HG02678 (cell line): Measurements from ENCODE around the gene METAP2.

ENCODE experiments used
- ATAC-seq: cut with Tn5 transposase; IDR thresholded peaks from one replicate; pipeline ENCODE4 v1.9.1; 2021; ENCODE audit warnings: mild to moderate bottlenecking, moderate library complexity; ENCODE audit not compliant: unreplicated experiment

METAP2 gene

DNA sequence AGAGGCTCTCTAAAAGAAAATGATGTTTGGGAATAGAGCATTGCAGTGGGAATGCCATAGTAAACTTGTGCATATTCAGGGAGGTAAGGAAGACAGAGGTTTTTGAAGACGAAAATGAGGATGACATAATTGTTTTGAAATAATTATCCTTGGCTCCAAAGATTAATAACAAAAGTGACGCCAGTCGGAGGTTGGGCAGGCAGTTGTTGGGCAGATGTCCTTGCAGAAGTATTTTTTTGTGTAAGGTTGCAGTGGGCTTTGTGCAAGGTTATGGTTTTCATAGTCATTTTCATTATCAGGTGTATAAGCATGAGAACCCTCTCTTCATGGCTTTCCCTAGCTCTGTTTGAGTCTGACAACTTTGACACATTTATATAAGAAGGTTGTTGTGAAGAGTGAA, 35.3 kb downstream of the METAP2 start:
- no peak for ATAC-seq

DNA sequence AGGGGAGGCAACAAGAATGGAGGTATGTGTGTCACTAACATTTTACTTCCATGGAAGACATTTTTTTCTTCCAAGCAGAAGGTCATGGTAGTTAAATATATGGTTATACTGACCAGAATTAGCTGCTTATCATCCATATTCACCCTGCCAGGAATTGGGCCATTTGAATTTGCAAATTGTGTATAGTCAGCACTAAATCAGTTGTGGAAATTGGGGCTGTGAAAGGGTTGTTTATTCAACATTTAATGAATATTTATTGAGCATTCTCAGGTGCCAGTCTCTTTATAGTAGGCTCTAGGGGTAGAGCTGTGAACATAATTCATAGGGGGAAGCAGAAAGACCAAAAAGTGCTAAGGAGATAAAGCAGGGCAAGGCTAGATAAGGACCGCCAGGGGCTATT, 38.0 kb downstream of the METAP2 start:
- ATAC-seq, result no peak

DNA sequence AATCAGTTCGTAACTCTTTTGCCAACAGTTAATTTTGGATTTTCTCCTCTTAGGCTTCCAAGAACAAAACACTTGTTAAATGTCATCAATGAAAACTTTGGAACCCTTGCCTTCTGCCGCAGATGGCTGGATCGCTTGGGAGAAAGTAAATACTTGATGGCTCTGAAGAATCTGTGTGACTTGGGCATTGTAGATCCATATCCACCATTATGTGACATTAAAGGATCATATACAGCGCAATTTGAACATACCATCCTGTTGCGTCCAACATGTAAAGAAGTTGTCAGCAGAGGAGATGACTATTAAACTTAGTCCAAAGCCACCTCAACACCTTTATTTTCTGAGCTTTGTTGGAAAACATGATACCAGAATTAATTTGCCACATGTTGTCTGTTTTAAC, 39.6 kb downstream of the METAP2 start:
- no peak for ATAC-seq

DNA sequence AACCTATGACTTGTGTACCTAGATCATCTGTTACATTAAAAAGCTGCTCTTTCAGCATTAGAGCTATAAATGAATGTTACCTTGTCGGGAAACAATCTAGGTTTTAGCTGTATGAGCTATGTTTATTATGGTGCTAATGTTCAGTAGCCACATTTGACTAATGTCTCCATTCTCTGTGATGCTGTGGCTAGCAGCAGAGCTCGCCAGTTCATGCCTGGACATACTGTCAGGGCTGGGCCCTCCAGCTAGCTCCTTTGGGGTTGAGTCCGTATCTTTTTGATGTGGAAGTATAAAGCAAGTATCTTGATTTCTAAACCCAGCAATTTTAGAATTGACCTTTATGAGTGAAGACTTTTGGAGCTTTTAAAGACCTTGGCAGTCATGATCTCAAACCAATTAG, 41.2 kb downstream of the METAP2 start:
- no peak for ATAC-seq

DNA sequence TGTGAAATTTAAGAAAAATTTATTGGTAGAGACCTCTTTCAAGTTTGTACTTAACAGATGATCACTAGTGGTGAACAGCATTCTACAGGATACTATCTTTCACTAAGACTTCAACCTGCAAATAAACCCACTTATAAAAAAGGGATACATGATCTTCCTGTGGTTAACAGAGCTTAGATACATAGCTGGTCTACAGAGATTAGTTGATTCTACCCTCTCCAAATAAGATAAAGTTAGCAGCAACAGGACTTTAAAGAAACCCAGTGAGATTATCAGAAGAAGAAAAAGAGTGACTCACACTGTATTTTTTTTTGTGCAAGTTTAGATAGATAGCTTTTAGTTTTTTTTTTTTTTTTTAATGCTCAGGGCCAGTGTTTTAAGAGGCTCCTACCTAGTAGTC, 42.8 kb downstream of the METAP2 start:
- ATAC-seq, result no peak

DNA sequence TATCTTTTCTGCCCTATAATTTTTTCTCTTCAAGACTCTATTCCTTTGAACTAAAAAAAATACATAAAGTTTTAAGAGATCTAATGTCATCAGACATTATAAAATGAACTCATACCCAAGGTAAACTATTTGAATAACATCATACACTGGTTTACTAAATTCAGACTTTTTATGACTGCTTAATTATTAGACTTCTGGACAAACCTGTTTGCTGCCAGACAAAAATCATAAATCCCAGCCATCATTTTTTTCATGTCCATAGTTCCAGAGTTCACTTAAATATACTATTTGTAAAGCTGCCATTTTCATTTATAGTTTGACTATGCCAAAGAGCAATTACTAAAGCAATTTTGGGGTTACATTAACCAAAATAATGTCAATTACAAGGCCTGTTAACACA, 43.3 kb downstream of the METAP2 start:
- no peak for ATAC-seq

DNA sequence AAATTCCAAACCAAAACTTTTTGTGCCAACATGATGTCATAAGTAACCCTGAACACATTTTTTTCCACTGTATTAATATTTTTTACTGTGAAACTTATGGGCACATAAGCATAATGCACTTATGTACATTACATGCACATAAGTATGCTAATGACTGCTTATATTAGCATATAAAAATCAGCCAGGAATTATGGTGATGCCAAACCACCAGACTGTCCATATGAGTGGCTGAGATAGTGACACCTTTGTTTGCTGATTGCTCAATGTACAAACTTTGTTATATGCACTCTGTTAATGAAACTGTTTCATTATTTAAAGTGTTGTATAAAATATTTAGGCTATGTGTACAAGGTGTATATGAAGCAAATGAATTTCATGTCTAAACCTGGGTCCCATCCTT, 45.0 kb downstream of the METAP2 start:
- ATAC-seq, result no peak

DNA sequence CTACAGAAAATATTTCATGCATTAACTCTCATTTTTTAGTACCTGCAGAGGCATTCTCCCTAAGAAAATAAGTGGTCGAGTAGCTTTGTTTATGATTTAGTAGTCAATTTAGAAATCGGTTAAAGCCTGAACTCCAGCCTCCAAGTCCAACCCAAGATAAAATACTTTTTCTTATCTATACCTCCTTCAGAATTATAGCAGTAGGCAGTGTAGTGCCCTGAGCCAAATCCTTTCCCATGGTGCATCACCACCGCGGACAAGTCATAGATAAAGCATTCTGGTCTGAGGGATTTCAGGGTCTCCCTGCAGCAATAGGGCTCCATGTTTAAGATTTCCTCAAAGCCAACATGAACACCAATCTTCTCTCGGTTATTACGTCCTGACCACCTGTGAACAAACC, 46.9 kb downstream of the METAP2 start:
- no peak for ATAC-seq

DNA sequence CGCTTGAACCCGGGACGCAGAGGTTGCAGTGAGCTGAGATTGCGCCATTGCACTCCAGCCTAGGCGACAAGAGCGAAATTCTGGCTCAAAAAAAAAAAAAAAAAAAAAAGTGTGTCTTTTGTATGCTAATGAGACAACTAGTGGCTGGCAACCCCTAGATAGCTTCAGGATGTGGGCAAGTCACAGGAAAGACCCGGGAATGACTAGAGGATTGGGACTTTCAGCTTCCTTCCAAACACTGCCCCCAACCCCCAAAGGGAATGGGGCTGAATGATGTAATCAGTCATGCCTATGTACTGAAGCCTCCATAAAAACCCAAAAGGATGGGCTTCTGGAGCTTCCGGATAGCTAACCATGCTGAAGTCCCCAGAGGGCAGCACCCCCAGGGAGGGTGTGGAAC, 48.7 kb downstream of the METAP2 start:
- no peak for ATAC-seq

DNA sequence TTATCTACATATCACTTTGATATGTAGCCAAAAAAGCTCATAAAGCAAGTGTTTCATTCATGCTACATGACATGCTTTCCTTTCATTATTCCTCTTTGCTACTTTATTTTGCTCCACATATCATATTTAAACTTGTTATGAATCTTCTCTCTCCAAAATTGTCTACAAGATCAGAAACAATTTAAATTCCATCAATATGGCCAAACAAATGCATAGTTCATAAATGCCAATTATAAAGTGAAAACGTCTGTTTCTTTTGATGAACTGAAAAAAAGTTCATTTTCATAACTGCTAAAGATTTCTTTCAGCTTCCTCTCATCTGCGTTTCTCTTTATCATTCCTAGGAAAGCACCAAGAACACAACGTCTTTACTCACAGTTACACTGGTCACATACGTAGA, 54.5 kb downstream of the METAP2 start:
- ATAC-seq, result no peak

DNA sequence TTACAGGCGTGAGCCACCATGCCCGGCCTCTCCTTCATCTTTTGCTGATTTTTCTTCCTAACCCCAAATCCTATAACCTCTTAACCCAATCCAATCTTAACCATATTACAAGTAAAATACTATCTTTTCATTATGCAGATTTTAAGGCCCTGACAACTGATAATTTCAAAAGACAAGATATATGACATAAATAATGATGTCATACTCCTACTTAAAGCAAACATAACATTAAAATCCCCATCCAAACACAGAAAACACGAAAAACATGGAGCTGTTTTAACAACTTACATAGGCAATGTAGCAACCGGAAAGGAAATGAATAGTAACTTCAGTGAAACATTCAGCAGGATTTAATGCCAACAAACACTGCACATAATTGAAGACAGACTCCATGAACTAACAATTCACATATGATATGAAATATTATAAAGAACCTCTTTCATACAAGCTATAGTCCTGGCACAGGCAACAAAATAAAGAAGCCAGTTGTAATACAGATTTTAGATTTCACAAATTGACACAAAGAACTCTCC, 55.8 kb downstream of the METAP2 start:
- no peak for ATAC-seq

DNA sequence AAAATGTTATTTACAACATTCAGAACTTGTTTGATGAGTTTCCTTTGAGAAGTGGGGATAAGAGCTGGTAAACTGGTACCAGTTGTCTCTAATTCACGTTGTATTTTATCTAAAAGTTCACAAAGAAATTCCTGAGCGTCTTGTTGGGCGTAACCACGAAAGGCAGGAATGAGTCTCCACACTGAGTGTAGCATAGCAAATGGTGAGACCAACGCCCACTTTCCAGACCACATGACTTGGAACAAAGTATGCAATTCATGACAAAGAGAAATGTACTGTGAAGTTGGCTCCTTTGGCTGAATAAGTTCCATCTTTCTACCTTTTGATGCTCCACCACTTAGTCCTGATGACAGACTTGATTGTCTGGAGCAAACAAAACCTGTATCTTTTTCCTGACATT, 58.9 kb downstream of the METAP2 start:
- no peak for ATAC-seq

DNA sequence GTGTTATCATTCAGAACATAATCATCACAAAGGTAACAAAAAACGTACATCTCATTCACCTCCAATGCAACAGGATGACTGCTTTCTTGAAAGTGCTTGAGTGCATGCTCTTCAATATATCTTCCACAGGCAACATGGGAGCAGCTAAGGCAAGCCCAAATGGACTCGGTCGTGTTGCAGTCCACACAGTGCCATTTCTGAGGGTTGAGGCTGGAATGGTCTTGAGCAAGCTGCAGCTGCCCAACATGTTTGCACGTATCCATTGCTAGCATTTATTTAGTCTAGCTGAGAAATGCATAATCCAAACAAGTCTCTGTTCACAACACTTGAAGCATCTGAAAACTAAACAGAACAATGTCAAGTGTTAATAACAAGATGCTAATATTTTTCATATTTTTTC, 60.0 kb downstream of the METAP2 start:
- no peak for ATAC-seq

DNA sequence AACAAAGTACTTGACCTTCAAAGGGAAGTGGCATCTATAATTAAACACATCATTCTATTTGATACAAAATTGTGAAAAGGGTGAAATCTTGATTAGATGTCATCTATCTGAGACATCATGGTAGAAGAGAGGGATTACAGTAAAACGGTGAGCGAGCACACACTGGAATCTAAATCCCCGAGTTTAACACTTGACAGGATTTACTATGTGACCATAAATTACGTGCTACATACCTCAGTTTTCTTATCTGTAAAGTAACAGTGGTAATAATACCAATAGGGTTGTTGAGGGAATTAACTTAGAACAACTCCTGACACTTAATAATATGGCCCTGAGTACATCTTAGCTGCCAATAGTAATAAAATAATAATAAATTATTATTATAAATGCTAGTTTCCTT, 64.1 kb downstream of the METAP2 start:
- no peak for ATAC-seq

DNA sequence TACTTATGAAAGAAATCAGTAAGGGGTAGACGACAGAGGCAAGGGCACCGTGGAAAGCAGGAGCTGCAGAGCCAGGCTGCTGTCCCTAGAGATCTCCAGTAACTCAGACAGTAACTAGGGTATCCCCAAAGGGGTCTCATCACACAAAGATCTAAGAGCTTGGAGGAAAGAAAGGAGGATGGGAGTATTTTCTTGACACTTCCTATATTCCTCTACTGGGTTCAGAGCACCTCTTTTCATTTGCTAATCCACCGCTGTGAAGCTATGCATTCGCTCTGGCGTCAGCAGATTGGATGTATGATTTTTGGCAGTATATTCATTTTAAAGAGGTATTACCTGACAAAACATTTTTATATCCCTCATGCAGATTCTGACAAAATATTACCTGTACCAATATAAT, 64.7 kb downstream of the METAP2 start:
- ATAC-seq, result no peak

DNA sequence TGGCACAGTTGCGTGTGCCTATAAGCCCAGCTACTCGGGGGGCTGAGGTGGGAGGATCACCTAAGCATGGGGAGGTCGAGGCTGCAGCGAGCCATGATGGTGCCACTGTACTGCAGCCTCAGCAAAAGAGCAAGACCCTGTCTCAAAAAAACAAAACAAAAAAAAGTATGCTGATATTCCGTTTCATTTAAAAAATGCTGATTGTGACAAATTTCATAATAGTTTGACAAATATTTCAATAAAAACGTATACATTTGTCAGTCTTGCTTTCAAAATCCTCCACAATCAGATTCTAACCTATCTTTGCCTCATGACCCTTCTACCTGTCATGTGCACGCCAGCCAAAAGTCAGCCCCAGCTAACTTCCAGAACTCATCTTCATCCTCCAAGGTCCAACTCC, 67.5 kb downstream of the METAP2 start:
- no peak for ATAC-seq

DNA sequence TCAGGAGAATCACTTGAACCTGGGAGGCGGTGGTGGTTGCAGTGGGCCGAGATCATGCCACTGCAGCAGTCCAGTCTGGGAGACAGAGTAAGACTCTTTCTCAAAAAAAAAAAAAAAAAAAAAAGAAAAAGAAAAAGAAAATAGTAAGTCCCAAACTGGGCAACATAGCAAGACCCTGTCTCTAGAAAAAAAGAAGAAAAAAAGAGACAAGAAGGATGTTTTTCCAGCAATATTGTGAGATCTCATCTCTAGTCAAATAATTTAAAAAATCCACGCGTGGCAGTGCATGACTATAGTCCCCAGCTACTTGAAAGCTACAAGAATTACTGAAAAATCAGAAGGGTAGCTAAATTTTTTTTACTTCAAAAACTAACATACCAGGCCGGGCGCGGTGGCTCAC, 69.4 kb downstream of the METAP2 start:
- no peak for ATAC-seq

DNA sequence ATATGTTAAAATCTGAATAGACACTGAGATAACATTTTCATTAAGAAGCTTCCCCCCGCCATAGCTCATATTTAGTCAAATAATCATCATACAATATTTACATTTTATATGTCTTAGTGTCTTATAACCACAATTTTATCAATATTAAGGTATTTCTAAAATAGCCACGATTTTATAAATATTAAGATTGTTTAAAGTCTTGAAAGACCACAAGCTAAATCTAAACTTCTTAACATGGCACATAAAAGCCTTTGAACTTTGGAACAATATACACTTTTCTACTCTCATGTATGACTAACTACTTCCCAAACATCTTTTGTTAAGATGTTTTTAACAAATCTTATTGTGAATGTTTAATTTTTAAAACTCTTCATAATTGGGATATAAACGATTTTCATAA, 70.8 kb downstream of the METAP2 start:
- ATAC-seq, result no peak

DNA sequence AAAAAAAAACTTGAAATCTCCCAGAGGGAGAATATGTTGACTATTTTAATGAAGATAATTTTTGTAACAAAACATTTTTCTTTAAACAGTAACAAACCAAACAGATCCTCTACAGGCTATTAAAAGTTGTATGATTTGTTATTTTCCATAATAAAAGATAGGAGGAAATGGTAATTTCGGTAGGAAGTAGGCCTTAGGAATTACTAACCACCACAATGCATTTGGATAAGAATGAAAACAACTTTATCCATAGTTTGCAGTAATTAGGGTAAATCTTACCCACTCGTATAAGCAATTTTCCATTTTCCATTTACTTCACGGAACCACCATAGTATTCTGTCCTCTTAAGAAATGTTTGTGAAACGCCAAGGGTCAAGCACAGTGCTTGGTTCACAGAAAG, 71.4 kb downstream of the METAP2 start:
- no peak for ATAC-seq

DNA sequence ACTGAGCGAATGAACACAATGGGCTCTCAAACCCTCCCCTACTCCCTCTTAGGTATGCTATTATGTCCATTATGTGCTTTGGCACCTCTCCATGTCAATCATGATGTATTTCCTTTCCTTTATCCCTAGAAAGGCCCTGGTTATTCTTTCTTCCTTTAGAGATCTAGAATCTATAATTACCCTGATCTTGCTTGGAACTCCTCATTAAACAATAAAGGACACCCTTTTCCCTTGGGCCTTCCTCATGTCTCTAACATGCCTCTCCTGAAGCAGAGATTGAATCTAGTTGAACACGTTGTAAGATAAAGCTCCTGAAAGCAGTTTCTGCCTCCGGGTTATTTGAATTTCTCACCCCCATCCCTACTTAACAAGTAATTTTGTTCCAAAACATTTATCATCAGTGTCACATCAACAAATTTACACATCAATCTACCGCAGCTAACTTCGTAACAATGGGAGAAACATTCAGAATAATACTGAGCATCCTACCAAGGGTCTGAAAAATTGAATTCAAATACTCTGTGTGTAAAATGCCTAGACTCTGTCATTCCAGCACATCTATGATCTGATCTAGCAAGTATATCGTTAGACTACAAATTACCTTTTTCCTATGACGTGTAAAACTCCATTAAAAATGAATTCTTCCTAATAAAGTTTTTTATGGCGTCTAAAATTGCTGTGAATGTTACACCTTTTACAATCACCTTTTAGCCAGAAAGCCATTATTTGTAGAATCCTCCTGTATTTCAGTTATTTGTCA, 72.0 kb downstream of the METAP2 start:
- no peak for ATAC-seq

DNA sequence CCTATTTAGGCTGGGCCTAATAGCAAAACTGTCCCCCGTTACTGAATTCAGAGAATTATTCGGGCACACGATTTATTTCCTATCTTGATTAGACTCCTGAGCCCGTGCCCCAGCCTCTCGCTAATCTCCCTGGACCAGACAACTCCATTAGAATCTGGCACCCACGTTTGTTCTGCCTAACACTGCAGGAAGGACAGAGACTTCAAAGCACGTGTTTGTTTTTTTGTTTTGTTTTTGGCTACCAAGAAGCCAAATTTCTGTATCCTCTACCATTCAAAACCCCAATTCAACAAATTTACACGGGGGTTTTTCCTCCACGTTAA, 72.5 kb downstream of the METAP2 start:
- ATAC-seq, result no peak

DNA sequence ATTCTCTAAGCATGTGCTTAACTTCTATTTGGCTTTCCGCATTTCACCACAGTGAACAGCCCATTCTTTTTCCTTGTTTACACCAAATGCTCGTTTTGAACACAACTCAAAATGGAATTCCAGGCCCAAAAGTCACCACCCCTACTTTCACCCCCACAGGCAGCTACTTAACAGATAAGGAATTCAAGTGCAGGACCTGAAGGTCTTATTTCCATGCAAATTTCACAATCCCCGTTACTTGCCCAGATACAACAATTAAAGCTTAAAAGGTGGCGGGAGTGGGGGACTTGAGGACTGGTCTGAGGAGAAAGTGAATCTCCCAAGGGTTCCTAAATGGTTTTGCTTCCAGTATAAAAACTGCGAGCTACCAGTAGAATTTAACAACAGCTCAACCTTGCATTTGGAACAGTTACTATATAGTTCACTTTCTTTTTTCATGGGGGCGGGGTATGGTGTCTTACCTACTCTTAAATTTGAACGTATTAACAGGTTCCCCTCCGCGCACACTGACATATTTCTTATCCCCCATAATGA, 73.6 kb downstream of the METAP2 start:
- ATAC-seq, result no peak

DNA sequence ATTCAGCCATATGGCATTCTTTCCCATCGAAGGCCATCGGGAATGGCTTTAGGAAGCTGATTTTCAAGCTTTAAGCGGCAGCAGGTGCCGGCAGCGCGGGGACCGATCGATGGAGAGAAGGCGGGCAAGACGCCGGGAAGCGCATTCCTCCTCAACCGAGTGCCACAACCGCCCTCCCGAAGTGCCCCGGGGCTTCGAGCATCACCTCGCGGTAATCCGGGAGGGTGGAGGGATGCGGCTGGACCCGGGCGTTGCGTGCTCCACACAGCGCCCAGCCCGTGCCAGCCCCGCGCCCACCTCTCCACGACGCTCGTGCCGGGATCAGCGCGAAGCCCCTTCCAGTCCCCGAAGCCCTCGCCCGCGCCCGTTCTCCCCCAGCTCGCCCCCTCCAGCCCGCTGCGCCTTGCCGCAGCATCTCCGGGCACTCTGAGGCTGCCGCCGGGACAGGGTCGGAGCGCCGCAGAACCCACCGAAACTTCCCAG, 74.1 kb downstream of the METAP2 start:
- no peak for ATAC-seq
